CD4-positive, CD25-positive, alpha-beta regulatory T cell (primary cell): Measurements from ENCODE around the gene TADA3. TPM values are rescaled to one million over a fixed set of nuclear protein-coding genes. Genes with fewer than 3 reads are reported as not detected.
A peak's percentile ranks its signal among the peaks of the same experiment; 100 is the strongest.
"Not testable (repeated sequence)": the region's sequence is repeated elsewhere in the genome, so short reads cannot be mapped to it uniquely, and the experiment has no call there.

Experiments
- ATAC-seq, 2 donors: fragments of 150-1000 bp; cut with Tn5 transposase; one replicate each; pipeline ENCODE4 v1.10.0; 2021; ENCODE audit warnings: low read depth in 2 of 2, moderate number of reproducible peaks in 2 of 2, moderate library complexity in 1 of 2
- DNase-seq, 3 donors: peaks; one replicate each; pipeline versions ENCODE4 v3.0.0 to v3.0.0-alpha.2; 2012 to 2022; ENCODE audit warnings: mixed read lengths in 1 of 3
- H3K27ac ChIP-seq: one replicate; pipeline ENCODE4 v1.7.0; 2013; ENCODE audit warnings: mild to moderate bottlenecking, low read length; ENCODE audit not compliant: insufficient read depth, poor library complexity, severe bottlenecking
- H3K27me3 ChIP-seq: one replicate; pipeline ENCODE4 v1.7.0; 2013; ENCODE audit warnings: low read length; ENCODE audit not compliant: control insufficient read depth, insufficient read depth
- H3K36me3 ChIP-seq: one replicate; pipeline ENCODE4 v1.7.0; 2013; ENCODE audit warnings: mild to moderate bottlenecking, low read length, moderate library complexity; ENCODE audit not compliant: control insufficient read depth, insufficient read depth
- H3K4me1 ChIP-seq: 2 replicates; pipeline ENCODE4 v1.7.0; 2013; ENCODE audit warnings: mild to moderate bottlenecking, low read length; ENCODE audit not compliant: insufficient read depth, control insufficient read depth, poor library complexity, severe bottlenecking
- H3K4me3 ChIP-seq: one replicate; pipeline ENCODE4 v1.7.0; 2013; ENCODE audit warnings: low read depth, mild to moderate bottlenecking, low read length, moderate library complexity
- H3K9me3 ChIP-seq, 2 experiments: 1 replicate in 1 of 2; 2 replicates in 1 of 2; pipeline ENCODE4 v1.7.0; 2013; ENCODE audit warnings: low read length in 2 of 2, mild to moderate bottlenecking in 1 of 2, moderate library complexity in 1 of 2; ENCODE audit not compliant: control insufficient read depth in 2 of 2
- H3K27ac Mint-ChIP-seq, 3 donors: one replicate each; pipeline ENCODE4 v1.8.0; 2020 to 2022; ENCODE audit warnings: mild to moderate bottlenecking in 3 of 3, mixed read lengths in 3 of 3, moderate library complexity in 2 of 3
- H3K27me3 Mint-ChIP-seq: one replicate; pipeline ENCODE4 v1.8.0; 2022; ENCODE audit warnings: mild to moderate bottlenecking, mixed read lengths
- H3K36me3 Mint-ChIP-seq: one replicate; pipeline ENCODE4 v1.8.0; 2020; ENCODE audit warnings: mixed read lengths
- H3K4me1 Mint-ChIP-seq, 4 donors: one replicate each; pipeline ENCODE4 v1.8.0; 2020 to 2022; ENCODE audit warnings: mixed read lengths in 4 of 4, mild to moderate bottlenecking in 1 of 4
- H3K4me3 Mint-ChIP-seq, 4 donors: one replicate each; pipeline ENCODE4 v1.8.0; 2020 to 2022; ENCODE audit warnings: mild to moderate bottlenecking in 4 of 4, mixed read lengths in 4 of 4, moderate library complexity in 3 of 4
- H3K9me3 Mint-ChIP-seq, 7 donors: one replicate each; pipeline ENCODE4 v1.8.0; 2020 to 2022; ENCODE audit warnings: mixed read lengths in 7 of 7, mild to moderate bottlenecking in 3 of 7, moderate library complexity in 2 of 7
- polyA plus RNA-seq, 4 donors: library from polyadenylated mRNA; unstranded; fragments of 300-500 nt; fragmentation: Illumina TruSeq; gene quantifications; one replicate each; pipeline ENCODE4 v1.2.3, GENCODE V29; 2021
- total RNA-seq: library from RNA; stranded (reverse); gene quantifications from one replicate; pipeline ENCODE4 v1.2.3, GENCODE V29; 2022

TADA3 gene
- total and polyA plus RNA-seq, 5 donors from 2014 or later: 44.7 to 69.0 (median 59.8) TPM

- H3K4me1 ChIP-seq: peaks cover 42% of the 10 kb centered on the region
- Mint-ChIP-seq H3K27me3 (no peaks in the 10 kb centered on the region), H3K27ac (peak overlapping the region; percentile 84 to 95 (median 85)), H3K4me1 (peaks cover 8 to 54% (median 43%) of the 10 kb centered on the region in 4 donors), H3K9me3 (no peaks in the 10 kb centered on the region), H3K36me3 (peaks cover 15% of the 10 kb centered on the region), H3K4me3 (peak overlapping the region in 3 of 4 donors; percentile 61 to 83 (median 64))
- peak overlapping the region; percentile 70 for H3K27ac ChIP-seq
- H3K27me3 ChIP-seq: no peaks in the 10 kb centered on the region
- DNase-seq (no peak), ATAC-seq (no peak)
- peaks cover 29% of the 10 kb centered on the region for H3K36me3 ChIP-seq
- H3K9me3 ChIP-seq: no peaks in the 10 kb centered on the region
- peak overlapping the region; percentile 15 for H3K4me3 ChIP-seq
Observed at GRCh38 chr3:9780458-9780812, 11.8 kb downstream of the TADA3 start.

- peaks cover 11% of the 10 kb centered on the region for H3K36me3 Mint-ChIP-seq
- no peaks in the 10 kb centered on the region for H3K9me3 Mint-ChIP-seq
- DNase-seq (peak in 2 of 3 donors; percentile 31 to 65), ATAC-seq (peak; percentile 55 to 59)
- Histone ChIP-seq H3K27me3 (no peaks in the 10 kb centered on the region), H3K4me1 (peaks cover 42% of the 10 kb centered on the region), H3K27ac (peak overlapping the region; percentile 70), H3K9me3 (no peaks in the 10 kb centered on the region), H3K36me3 (peaks cover 24% of the 10 kb centered on the region), H3K4me3 (peak overlapping the region; percentile 15)
- no peaks in the 10 kb centered on the region for H3K27me3 Mint-ChIP-seq
- H3K4me1 Mint-ChIP-seq: peaks cover 8 to 52% (median 45%) of the 10 kb centered on the region in 4 donors
- peak overlapping the region in 3 of 4 donors; percentile 64 to 83 (median 74) for H3K4me3 Mint-ChIP-seq
- peak overlapping the region; percentile 84 to 95 (median 85) for H3K27ac Mint-ChIP-seq
Observed at GRCh38 chr3:9779721-9780457, 12.4 kb downstream of the TADA3 start.

DNA sequence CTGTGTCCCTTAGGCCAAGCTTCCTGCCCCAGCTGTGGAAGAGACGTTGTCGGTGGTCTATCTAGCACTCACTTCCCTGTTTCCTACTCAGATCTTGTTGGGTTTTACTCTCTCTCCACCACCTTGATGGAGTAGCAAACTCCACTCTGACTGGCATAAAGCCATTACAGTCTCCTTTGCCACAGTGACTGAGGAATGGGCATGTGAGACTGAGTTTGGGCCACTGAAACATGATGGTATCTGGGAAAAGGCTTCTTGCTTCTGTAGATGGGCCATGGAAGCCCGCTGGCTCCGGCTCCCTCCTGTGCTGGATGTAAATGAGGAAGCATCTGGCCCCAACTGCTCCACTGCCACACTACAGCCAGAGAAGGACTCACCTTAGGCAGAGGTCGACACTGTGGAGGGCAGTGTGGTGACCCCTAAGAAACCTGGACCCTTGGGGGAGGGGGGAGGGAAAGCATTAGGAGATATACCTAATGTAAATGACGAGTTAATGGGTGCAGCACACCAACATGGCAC lies 13.1 kb downstream of the TADA3 start:
- Mint-ChIP-seq H3K9me3 (no peaks in the 10 kb centered on the region), H3K36me3 (peaks cover 9% of the 10 kb centered on the region), H3K4me3 (peak overlapping the region in 3 of 4 donors; percentile 41 to 83 (median 64)), H3K4me1 (peaks cover 8 to 52% (median 45%) of the 10 kb centered on the region in 4 donors), H3K27me3 (no peaks in the 10 kb centered on the region), H3K27ac (peak overlapping the region; percentile 84 to 95 (median 85))
- no peak for ATAC-seq
- H3K4me1 ChIP-seq: peaks cover 42% of the 10 kb centered on the region
- H3K27ac ChIP-seq: peak overlapping the region; percentile 70
- no peak for DNase-seq
- no peaks in the 10 kb centered on the region for H3K27me3 ChIP-seq
- H3K36me3 ChIP-seq: peaks cover 18% of the 10 kb centered on the region
- no peaks in the 10 kb centered on the region for H3K9me3 ChIP-seq
- no peak overlapping the region for H3K4me3 ChIP-seq

GRCh38 chr3:9778143-9779074 lies 13.9 kb downstream of the TADA3 start:
- Mint-ChIP-seq H3K27ac (peak overlapping the region in 2 of 3 donors; percentile 84 to 95), H3K4me3 (peak overlapping the region in 1 of 4 donors; percentile 64), H3K27me3 (no peaks in the 10 kb centered on the region), H3K9me3 (no peaks in the 10 kb centered on the region), H3K4me1 (peaks cover 8 to 52% (median 45%) of the 10 kb centered on the region in 4 donors), H3K36me3 (peaks cover 12% of the 10 kb centered on the region)
- DNase-seq: no peak
- Histone ChIP-seq H3K27ac (no peak overlapping the region), H3K4me1 (peaks cover 42% of the 10 kb centered on the region), H3K36me3 (peaks cover 11% of the 10 kb centered on the region), H3K4me3 (no peak overlapping the region), H3K27me3 (no peaks in the 10 kb centered on the region), H3K9me3 (no peaks in the 10 kb centered on the region)
- no peak for ATAC-seq

- peak overlapping the region in 1 of 3 donors; percentile 35 for H3K27ac Mint-ChIP-seq
- peaks cover 42% of the 10 kb centered on the region for H3K4me1 ChIP-seq
- no peak for DNase-seq
Observed at GRCh38 chr3:9777694-9778021, 14.6 kb downstream of the TADA3 start.

GRCh38 chr3:9776896-9777693 lies 15.2 kb downstream of the TADA3 start:
- DNase-seq: no peak

More at GRCh38 chr3:9777694-9778021, 14.6 kb downstream of the TADA3 start:
- no peak for ATAC-seq
- H3K27ac ChIP-seq: no peak overlapping the region
- no peak overlapping the region for H3K4me3 Mint-ChIP-seq
- no peaks in the 10 kb centered on the region for H3K9me3 Mint-ChIP-seq
- peaks cover 7% of the 10 kb centered on the region for H3K36me3 Mint-ChIP-seq
- H3K4me3 ChIP-seq: no peak overlapping the region
- no peaks in the 10 kb centered on the region for H3K27me3 Mint-ChIP-seq
- peaks cover 8% of the 10 kb centered on the region for H3K36me3 ChIP-seq
- no peaks in the 10 kb centered on the region for H3K9me3 ChIP-seq
- no peaks in the 10 kb centered on the region for H3K27me3 ChIP-seq
- H3K4me1 Mint-ChIP-seq: peaks cover 4 to 49% (median 43%) of the 10 kb centered on the region in 4 donors

DNA sequence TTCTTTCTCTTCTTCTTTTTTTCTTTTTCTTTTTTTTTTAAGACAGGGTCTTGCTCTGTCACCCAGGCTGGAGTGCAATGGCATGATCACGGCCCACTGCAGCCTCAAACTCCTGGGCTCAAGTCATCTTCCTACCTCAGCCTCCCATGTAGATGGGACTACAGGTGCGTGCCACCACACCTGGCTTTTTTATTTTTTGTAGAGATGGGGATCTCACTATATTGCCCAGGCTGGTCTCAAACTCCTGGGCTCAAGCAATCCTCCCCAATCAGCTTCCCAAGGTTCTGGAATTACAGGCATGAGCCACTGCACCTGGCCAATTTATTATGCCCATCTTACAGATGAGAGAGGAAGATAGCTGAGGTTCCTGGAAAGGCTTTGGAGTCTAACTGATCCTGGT lies 21.3 kb downstream of the TADA3 start:
- H3K27me3 ChIP-seq, H3K4me3 ChIP-seq, H3K27me3 Mint-ChIP-seq, DNase-seq, H3K9me3 ChIP-seq, H3K36me3 Mint-ChIP-seq, H3K36me3 ChIP-seq, ATAC-seq, H3K27ac Mint-ChIP-seq, H3K9me3 Mint-ChIP-seq, H3K27ac ChIP-seq: not testable (repeated sequence)
- peaks cover 18% of the 10 kb centered on the region for H3K4me1 ChIP-seq
- Mint-ChIP-seq H3K4me3 (peak overlapping the region in 3 of 4 donors; percentile 24 to 73 (median 65)), H3K4me1 (peaks cover 0 to 36% (median 24%) of the 10 kb centered on the region in 4 donors)

More at GRCh38 chr3:9776896-9777693, 15.2 kb downstream of the TADA3 start:
- Mint-ChIP-seq H3K27me3 (no peaks in the 10 kb centered on the region), H3K27ac (peak overlapping the region in 2 of 3 donors; percentile 9 to 35), H3K9me3 (no peaks in the 10 kb centered on the region), H3K36me3 (peaks cover 7% of the 10 kb centered on the region), H3K4me1 (peaks cover 3 to 44% (median 38%) of the 10 kb centered on the region in 4 donors), H3K4me3 (no peak overlapping the region)
- Histone ChIP-seq H3K27me3 (no peaks in the 10 kb centered on the region), H3K36me3 (peaks cover 7% of the 10 kb centered on the region), H3K9me3 (no peaks in the 10 kb centered on the region), H3K4me1 (peaks cover 38% of the 10 kb centered on the region), H3K4me3 (no peak overlapping the region), H3K27ac (no peak overlapping the region)
- no peak for ATAC-seq
